KG1 (cell line): ENCODE measurements around the gene ORMDL3.
"Not testable (repeated sequence)": the region's sequence is repeated elsewhere in the genome, so short reads cannot be mapped to it uniquely, and the experiment has no call there.

Experiments
- DNase-seq: peaks from one replicate; lab custom pipeline; 2025; lab: John Stamatoyannopoulos, UW

The ORMDL3 gene

DNA sequence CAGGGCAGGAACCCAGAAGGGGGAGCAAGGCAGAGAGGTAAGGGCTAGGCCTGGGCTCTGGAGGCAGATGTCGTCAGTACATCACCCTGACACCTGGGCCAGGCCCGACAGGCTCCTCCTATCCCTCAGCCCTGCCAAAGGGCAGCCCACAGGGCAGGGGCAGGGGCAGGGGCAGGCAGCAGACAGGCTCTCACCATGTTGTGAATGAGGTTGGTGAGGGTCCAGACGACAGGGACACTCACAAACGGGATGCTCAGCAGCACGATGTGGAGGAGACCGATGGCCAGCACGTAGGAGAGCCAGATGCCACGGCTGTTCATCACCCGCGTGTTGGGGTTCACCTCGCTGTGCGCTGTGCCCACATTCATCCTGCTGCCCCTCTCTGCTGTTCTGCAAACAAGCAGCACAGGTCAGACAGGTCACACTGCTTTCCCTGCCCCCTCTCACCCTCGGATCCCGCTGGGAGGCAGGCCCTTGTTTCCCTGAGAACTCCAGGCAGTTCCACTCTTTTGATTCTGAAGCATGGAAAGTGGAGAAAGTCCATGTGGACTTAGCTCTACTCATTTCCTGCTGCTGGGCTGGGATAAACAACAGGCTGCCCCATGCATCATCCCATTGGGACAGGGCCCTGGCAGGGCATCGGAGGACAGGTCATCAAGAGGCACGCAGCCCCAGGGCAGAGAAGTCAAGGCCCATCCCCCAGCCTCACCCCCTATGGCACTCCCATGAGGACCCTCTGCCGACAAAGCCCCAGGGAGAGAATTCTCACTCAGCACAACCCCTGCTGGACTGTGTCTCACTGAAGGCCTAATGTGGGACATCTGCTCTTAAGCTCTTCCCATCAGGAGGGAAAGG lies 3.3 kb downstream of the ORMDL3 start:
- no peak for DNase-seq

GRCh38 chr17:39923230-39923629 lies 4.2 kb downstream of the ORMDL3 start:
- no peak for DNase-seq

DNA sequence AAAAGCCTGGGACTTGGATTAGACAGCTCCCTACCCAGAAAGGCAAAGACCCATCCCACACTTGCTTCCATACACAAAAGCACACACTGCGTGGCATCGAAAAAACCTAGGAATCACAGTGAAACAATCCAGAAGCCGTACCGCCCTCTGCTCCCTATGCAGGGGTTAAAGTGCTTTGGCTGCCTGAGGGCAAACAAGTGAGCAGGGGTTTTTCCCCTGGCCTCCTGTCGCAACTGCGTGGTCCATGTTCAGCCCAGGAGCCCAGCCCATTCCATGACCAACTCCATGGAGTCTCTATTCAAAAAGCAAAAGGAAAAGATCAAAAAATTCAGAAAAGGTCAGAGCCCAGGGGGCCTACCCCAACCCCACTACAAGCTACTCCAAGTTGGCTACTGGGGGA lies 5.4 kb downstream of the ORMDL3 start:
- no peak for DNase-seq

- no peak for DNase-seq
These were observed 6.1 kb downstream of the ORMDL3 start for GRCh38 chr17:39921323-39921722.

- DNase-seq: no peak
These were observed 6.9 kb downstream of the ORMDL3 start for GRCh38 chr17:39920218-39921210.

DNA sequence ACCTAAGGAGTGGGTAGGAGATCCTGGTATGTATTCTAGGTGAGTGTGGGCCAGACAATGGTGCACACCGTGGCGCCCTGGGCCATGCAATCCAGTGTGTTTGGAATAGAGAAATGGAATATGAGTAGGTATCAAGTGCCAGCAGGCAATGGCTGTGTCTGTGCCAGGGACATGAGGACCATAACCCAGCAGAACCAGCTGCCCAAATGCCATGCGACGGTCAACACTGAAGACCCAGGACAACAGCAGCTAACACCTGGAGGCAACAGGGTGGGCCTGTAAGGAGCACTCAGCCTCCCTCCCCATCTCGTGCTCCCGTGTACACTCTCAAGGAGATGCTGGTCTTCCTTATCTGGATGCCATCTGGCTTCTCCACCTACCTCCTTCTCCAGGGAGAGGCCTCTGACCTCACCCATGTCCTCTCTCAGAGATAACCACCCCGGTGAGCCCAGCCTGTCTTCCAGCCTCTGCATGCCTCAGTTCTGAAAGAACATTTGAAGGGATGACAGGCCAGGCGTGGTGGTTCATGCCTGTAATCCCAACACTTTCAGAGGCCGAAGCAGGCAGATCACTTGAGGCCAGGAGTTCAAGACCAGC lies 8.2 kb downstream of the ORMDL3 start:
- DNase-seq: no peak

GRCh38 chr17:39916918-39917317 lies 10.5 kb downstream of the ORMDL3 start:
- no peak for DNase-seq

GRCh38 chr17:39915559-39915958 lies 11.8 kb downstream of the ORMDL3 start:
- DNase-seq: no peak

- no peak for DNase-seq
These were observed 13.4 kb downstream of the ORMDL3 start for GRCh38 chr17:39913989-39914388.

- DNase-seq: no peak
These were observed 18.5 kb downstream of the ORMDL3 start for GRCh38 chr17:39908789-39909352.

DNA sequence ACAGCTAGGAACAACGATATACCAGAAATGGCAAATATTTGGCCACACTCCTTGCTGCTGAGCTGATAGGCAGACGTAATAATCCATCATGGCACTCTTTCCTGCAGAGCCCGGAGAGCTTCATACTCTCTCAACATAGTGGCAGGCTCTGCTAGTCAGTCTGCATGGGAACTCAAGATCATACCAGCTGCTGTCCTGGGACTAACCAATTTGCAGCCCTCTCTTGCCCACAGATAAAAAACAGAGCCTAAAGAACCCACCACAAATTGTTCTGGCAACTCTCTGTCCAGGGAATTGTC lies 22.5 kb downstream of the ORMDL3 start:
- DNase-seq: no peak

DNA sequence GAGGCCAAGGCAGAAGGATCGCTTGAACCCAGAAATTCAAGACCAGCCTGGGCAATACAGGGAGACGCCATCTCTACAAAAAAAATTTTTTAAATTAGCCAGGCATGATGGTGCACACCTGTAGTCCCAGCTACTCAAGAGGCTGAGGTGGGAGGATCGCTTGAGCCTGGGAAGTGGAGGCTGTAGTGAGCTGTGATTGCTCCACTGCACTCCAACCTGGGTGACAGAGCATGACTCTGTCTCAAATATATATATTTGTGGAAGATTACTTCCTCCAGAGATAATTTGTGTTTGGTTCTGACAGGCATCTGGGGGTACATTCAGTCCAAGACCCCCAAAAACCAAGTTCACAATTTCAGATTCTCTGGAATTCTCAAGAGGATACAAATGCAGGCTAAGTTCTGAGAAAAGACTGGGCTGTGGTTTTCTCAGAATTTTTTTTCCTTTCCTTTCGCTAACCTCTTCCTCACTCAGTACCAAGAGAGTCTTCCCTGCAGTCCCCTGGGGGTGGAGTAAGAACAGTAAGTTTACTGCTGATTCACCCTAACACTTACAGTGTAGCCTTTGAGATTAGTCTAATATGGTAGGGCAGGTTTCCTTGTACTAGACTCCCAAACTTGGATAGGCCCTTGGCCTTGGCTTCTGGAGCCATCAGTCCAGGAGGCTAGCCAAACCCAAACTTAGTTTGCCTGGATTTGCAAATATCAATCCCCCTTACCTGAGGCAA lies 24.1 kb downstream of the ORMDL3 start:
- DNase-seq: peak; percentile 39

GRCh38 chr17:39902027-39902426 lies 25.4 kb downstream of the ORMDL3 start:
- DNase-seq: not testable (repeated sequence)

GRCh38 chr17:39899215-39899614 lies 28.2 kb downstream of the ORMDL3 start:
- no peak for DNase-seq

DNA sequence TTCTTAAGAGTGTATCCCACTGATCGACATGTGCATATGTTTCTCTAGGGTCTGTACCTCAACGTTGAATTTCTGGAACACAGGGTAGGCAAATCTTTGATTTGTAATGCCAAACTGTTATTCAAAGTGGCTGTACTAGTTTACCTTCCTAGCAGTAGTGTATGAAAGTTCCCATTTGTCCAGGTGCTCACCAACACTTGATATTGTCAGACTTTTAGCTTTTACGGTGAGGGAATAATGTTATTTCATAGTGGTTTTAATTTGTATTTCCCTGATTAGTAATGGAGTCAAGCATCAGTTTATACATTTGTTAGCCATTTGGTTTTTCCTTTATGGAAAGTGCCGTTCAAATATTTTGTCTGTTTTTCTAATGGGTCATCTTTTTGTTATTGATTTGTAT lies 29.3 kb downstream of the ORMDL3 start:
- DNase-seq: no peak

- DNase-seq: no peak
These were observed 32.6 kb downstream of the ORMDL3 start for GRCh38 chr17:39894681-39895376.

DNA sequence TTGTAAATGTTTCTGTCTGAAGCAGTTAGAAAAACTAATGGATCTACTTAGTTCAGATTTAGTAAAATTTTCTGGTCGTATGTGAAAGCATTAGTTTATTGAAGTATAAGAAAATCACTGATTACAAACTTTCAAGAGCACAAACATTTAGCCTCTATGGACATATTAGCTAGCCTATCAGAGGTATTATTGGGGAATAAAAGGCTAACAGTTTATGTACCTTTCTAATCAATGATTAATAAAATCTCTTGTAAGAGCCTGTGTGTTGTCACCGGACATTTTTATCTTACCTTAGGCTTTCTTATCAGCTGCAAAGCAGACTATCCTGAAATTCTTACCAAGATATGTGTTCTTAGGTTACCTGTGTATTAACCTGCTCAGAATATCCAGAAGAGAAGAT lies 38.2 kb downstream of the ORMDL3 start:
- no peak for DNase-seq

GRCh38 chr17:39887078-39887477 lies 40.3 kb downstream of the ORMDL3 start:
- no peak for DNase-seq

- not testable (repeated sequence) for DNase-seq
These were observed 41.3 kb downstream of the ORMDL3 start for GRCh38 chr17:39886102-39886501.

DNA sequence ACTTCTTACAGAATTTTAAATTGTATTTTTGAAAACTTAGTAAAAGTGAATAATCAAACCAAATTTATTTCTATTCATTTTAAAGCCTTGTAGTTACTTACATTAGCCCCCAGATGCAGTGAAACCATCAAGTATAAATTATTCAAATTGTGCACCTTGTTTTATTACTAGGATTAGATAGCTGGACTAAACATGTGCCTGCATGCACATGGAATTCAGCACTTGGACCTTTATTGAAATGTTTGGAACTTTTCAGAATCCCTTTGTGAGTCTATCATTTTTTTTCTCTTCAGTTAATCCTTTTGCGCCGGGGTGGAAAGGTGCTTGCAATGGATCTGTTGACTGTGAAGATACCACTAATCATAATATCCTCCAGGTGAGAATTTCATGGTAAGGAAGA lies 54.6 kb downstream of the ORMDL3 start:
- no peak for DNase-seq

DNA sequence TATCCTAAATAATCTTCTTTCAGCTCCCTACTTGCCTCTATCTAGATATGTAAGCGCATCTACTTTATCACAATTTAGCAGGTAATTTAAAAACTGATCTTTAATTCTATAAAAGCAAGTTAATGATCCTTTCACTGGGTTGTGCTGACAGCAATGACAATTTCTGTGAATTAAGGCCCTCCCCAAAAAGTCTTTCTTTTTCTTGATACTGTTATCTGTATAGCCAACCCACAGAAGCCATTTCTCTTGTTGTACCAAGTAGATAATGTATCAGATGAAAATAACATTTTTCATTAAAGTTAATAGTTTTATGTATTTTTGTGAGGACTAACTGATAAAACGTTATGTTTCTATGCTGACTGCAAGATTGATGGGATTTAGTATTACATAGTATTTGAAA lies 55.6 kb downstream of the ORMDL3 start:
- no peak for DNase-seq
